ENCODE measurements around the gene CLSTN2. TPM values are rescaled to one million over a fixed set of nuclear protein-coding genes. Genes with fewer than 3 reads are reported as not detected.

The CLSTN2 gene
- total RNA-seq, 1 experiment from 2014 or later, result 0.02 TPM

DNA sequence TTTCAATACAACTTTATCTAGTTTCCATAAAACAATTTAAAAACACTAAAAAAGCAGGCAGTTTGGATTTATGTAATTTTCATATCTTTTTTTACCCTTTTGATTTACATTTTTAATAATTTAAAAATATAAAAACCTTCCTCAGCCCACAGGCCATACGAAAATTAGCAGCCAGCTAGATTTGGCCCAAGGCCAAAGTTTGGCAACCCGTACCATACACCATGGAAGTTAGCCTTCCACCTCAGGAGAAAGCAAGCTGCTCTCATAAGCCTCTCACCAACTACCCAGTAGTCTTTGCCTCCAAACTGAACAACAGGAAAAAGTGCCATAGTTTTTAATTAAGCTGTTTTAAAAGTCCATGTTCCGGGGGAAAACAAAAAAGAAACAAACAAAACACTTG is 635.6 kb downstream of the CLSTN2 start:
- ChIA-PET CTCF (no interaction called here), POLR2A (no interaction called here)
- intact Hi-C loops (cut with micrococcal nuclease), result loop anchor here (10.0 kb wide), 1 partner anchor 294 kb away; no protein-coding TSS in a partner anchor

DNA sequence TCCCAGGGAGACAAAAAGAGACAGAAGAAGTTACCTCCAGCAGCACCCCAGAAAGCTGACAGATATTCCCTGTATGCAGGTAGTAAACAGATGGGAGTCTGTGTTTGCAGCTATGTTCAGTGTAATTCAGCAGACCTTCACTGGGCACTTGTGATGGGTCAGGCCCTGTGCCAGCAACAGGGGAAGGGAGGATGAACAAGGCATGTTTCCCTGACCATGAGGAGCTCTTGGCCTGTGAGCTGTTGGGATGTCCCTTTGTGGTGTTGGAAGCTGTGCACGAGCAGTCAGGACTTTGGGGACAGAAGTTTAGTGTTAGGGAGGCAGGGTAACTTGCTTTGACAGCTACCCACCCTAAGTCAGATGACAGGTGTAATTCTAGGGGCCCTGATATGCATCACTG is 636.9 kb downstream of the CLSTN2 start:
- Histone ChIP-seq H4K20me1 (ENCODE audit: insufficient read depth) (no peaks in the 10 kb centered on the region), H3K36me3 (ENCODE audit: control insufficient read depth in 1 of 2, insufficient read depth in 2 of 2, low read length in 2 of 2) (no peaks in the 10 kb centered on the region), H3K27ac (ENCODE audit: low read depth, low read length) (no peak overlapping the region), H3K79me2 (ENCODE audit: insufficient read depth, low read length) (no peaks in the 10 kb centered on the region), H3K9ac (ENCODE audit: low read length) (no peak overlapping the region), H3K9me2 (ENCODE audit: insufficient read depth) (no peaks in the 10 kb centered on the region), H3K27me3 (ENCODE audit: insufficient read depth, low read length) (peaks cover 20% of the 10 kb centered on the region), H2AFZ (ENCODE audit: low read depth, low read length, poor library complexity, severe bottlenecking) (no peak overlapping the region), H3K4me1 (ENCODE audit: control insufficient read depth in 1 of 2, insufficient read depth in 2 of 2, low read length in 2 of 2) (no peaks in the 10 kb centered on the region), H3K4me2 (ENCODE audit: low read length) (no peak overlapping the region), H3K9me3 (ENCODE audit: control insufficient read depth in 1 of 2, insufficient read depth in 1 of 2, low read depth in 1 of 2, low read length in 2 of 2) (no peaks in the 10 kb centered on the region), H3K4me3 (replicated peaks in 1 of 2; ENCODE audit: low read depth in 1 of 2, low read length in 2 of 2) (no peak overlapping the region)
- ATAC-seq (no peak), DNase-seq (ENCODE audit: low read depth, low spot score) (no peak)
- CTCF ChIA-PET, result no interaction called here
- RAD21 ChIA-PET (ENCODE audit: low non-redundant PET in 1 of 2, low total read pairs in 2 of 2, uncharacterized antibody in 2 of 2, unreplicated experiment in 2 of 2), result no interaction called here
- no TSS peak for BruUV-seq (replicated peaks)
- POLR2A ChIA-PET, result no interaction called here
- intact Hi-C loops (cut with micrococcal nuclease), result loop anchor here (10.0 kb wide), 1 partner anchor 293 kb away; no protein-coding TSS in a partner anchor
- TF ChIP-seq EZH2phosphoT487 (IDR thresholded peaks at IDR 0.05; ENCODE audit: borderline replicate concordance), result no peak
- no peak for TF ChIP-seq YY1 (IDR thresholded peaks at IDR 0.05; ENCODE audit: extremely low read depth, insufficient replicate concordance, low read depth, low read length)
- TF ChIP-seq, protein P1, sequence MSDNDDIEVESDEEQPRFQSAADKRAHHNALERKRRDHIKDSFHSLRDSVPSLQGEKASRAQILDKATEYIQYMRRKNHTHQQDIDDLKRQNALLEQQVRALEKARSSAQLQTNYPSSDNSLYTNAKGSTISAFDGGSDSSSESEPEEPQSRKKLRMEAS (IDR thresholded peaks at IDR 0.05), result no peak
- no peak for TF ChIP-seq ZFX (IDR thresholded peaks at IDR 0.05)
- no peak for TF ChIP-seq TCF7L2 (IDR thresholded peaks at IDR 0.05; ENCODE audit: borderline replicate concordance, extremely low read depth, insufficient read depth, insufficient read length)
- TF ChIP-seq ZNF274 (IDR thresholded peaks at IDR 0.05; ENCODE audit: low read depth, low read length), result no peak
- no peak for TF ChIP-seq RAD21 (IDR thresholded peaks at IDR 0.05; ENCODE audit: low read depth)
- no peak for TF ChIP-seq FOSL1 (IDR thresholded peaks at IDR 0.05; ENCODE audit: low read depth)
- no peak for TF ChIP-seq POLR2AphosphoS5 (IDR thresholded peaks at IDR 0.05; ENCODE audit: low read depth, low read length)
- TF ChIP-seq, protein P2, sequence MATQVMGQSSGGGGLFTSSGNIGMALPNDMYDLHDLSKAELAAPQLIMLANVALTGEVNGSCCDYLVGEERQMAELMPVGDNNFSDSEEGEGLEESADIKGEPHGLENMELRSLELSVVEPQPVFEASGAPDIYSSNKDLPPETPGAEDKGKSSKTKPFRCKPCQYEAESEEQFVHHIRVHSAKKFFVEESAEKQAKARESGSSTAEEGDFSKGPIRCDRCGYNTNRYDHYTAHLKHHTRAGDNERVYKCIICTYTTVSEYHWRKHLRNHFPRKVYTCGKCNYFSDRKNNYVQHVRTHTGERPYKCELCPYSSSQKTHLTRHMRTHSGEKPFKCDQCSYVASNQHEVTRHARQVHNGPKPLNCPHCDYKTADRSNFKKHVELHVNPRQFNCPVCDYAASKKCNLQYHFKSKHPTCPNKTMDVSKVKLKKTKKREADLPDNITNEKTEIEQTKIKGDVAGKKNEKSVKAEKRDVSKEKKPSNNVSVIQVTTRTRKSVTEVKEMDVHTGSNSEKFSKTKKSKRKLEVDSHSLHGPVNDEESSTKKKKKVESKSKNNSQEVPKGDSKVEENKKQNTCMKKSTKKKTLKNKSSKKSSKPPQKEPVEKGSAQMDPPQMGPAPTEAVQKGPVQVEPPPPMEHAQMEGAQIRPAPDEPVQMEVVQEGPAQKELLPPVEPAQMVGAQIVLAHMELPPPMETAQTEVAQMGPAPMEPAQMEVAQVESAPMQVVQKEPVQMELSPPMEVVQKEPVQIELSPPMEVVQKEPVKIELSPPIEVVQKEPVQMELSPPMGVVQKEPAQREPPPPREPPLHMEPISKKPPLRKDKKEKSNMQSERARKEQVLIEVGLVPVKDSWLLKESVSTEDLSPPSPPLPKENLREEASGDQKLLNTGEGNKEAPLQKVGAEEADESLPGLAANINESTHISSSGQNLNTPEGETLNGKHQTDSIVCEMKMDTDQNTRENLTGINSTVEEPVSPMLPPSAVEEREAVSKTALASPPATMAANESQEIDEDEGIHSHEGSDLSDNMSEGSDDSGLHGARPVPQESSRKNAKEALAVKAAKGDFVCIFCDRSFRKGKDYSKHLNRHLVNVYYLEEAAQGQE (IDR thresholded peaks at IDR 0.05; ENCODE audit: low read depth), result no peak
- no peak for TF ChIP-seq SIN3A (IDR thresholded peaks at IDR 0.05; ENCODE audit: low read depth)
- no peak for TF ChIP-seq ZBTB33 (IDR thresholded peaks at IDR 0.05; ENCODE audit: extremely low read depth, insufficient replicate concordance, low read length)
- no peak for TF ChIP-seq SP1 (IDR thresholded peaks at IDR 0.05; ENCODE audit: low read depth)
- no peak for TF ChIP-seq POLR2A (IDR thresholded peaks at IDR 0.05; ENCODE audit: borderline replicate concordance, extremely low read depth, insufficient read depth, insufficient read length)
- no peak for TF ChIP-seq CBX3 (IDR thresholded peaks at IDR 0.05; ENCODE audit: low read depth)
- TF ChIP-seq CEBPB (IDR thresholded peaks at IDR 0.05; ENCODE audit: low read depth), result no peak

More for the DNA sequence above, 635.6 kb downstream of the CLSTN2 start:
- TF ChIP-seq ELF1 (IDR thresholded peaks at IDR 0.05; ENCODE audit: borderline replicate concordance, low read depth) (no peak), POLR2AphosphoS5 (IDR thresholded peaks at IDR 0.05; ENCODE audit: low read depth, low read length) (no peak), SP1 (IDR thresholded peaks at IDR 0.05; ENCODE audit: low read depth) (no peak)
- Histone ChIP-seq H3K9ac (ENCODE audit: low read length) (no peak overlapping the region), H2AFZ (ENCODE audit: low read depth, low read length, poor library complexity, severe bottlenecking) (no peak overlapping the region), H3K4me2 (ENCODE audit: low read length) (no peak overlapping the region), H3K36me3 (ENCODE audit: control insufficient read depth in 1 of 2, insufficient read depth in 2 of 2, low read length in 2 of 2) (no peaks in the 10 kb centered on the region), H4K20me1 (ENCODE audit: insufficient read depth) (no peaks in the 10 kb centered on the region), H3K27me3 (ENCODE audit: insufficient read depth, low read length) (peaks cover 15% of the 10 kb centered on the region), H3K27ac (ENCODE audit: low read depth, low read length) (no peak overlapping the region), H3K4me1 (ENCODE audit: control insufficient read depth in 1 of 2, insufficient read depth in 2 of 2, low read length in 2 of 2) (no peaks in the 10 kb centered on the region), H3K9me2 (ENCODE audit: insufficient read depth) (no peaks in the 10 kb centered on the region), H3K4me3 (replicated peaks in 1 of 2; ENCODE audit: low read depth in 1 of 2, low read length in 2 of 2) (no peak overlapping the region), H3K9me3 (ENCODE audit: control insufficient read depth in 1 of 2, insufficient read depth in 1 of 2, low read depth in 1 of 2, low read length in 2 of 2) (no peaks in the 10 kb centered on the region), H3K79me2 (ENCODE audit: insufficient read depth, low read length) (no peaks in the 10 kb centered on the region)
- BruUV-seq (replicated peaks), result no TSS peak
- RAD21 ChIA-PET (ENCODE audit: low non-redundant PET in 1 of 2, low total read pairs in 2 of 2, uncharacterized antibody in 2 of 2, unreplicated experiment in 2 of 2), result no interaction called here
- ATAC-seq, result no peak
- no peak for DNase-seq (ENCODE audit: low read depth, low spot score)

Data from HCT116 (cell line).